ENCODE results near the gene XXYLT1.

The XXYLT1 gene

GRCh38 chr3:195151402-195151801 is 119.6 kb downstream of the XXYLT1 start:
- DNase-seq (ENCODE audit: low read depth): no peak

GRCh38 chr3:195150181-195151118 is 120.5 kb downstream of the XXYLT1 start:
- no peak for DNase-seq (ENCODE audit: low read depth)

DNA sequence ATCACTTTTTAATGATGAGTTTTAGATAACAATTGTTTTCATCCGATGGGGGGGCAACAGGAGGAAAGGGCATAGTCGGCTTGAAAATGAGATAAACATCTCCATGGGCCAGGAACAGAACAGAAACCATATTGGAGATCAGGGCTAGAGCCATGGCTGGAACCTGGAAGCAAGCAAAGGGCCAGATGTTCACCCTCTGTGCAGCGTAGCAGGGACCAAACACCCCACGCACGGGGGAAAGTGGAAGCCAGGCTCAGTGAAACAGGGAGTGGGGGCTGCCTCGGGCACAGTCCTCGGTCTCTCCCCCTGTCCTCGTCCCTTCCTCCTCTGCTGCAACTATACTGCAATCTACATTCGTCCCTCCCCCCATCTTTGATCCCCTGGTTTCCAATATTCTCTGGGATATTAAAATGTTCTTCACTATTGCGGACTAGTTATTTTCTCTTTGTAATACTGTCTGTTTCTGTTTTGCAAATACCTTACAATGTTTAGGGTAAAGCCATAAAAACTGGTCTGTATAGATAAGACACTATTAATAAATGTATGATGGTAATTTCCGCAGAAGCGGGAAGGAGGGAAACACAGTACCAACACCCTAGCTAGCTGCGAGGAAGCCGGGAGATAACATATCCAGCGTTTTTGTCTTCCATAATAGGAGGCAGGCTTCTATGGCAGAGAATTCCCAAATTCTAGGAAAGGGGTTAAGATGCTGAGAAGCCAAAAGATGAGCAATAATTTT is 121.5 kb downstream of the XXYLT1 start:
- DNase-seq (ENCODE audit: low read depth): no peak

DNA sequence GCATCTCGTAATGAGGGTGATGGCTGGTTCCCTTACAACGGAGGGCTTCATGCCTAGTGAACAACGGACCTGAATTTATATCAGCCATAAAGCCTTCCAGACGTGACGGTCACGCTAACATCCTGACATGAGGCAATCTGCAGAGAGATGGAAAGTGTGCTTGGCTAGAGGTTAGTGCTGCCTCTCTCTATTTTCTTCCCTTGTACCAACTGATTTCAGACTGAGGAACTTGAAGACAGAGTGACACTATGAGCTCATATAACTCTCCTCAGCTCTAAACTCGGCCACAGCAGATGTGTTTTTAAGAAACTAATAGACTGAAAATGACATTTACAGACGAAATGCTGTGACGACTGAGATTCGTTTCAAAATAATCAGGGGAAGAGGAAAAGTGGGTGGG is 122.4 kb downstream of the XXYLT1 start:
- DNase-seq (ENCODE audit: low read depth): no peak

- DNase-seq (ENCODE audit: low read depth): no peak
These were observed 123.3 kb downstream of the XXYLT1 start for GRCh38 chr3:195147649-195148080.

DNA sequence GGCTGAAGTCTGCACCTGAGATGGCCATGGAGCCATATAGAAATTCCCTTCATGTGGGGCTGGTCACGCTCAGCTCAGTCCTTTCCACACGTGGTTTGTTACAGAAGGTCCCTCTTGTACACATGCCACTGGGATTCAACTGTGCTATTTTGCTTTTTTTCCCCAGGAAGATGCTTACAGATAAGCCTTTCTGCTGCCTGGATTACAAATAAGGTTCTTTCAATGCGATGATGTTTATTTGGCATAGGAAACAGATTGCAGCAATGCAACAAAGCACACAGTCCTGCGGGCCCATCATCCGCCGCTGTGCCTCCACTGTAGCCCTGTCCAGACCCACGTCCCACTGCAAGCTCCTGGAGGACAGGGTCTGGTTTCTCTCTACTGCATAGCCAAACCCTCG is 124.8 kb downstream of the XXYLT1 start:
- no peak for DNase-seq (ENCODE audit: low read depth)

DNA sequence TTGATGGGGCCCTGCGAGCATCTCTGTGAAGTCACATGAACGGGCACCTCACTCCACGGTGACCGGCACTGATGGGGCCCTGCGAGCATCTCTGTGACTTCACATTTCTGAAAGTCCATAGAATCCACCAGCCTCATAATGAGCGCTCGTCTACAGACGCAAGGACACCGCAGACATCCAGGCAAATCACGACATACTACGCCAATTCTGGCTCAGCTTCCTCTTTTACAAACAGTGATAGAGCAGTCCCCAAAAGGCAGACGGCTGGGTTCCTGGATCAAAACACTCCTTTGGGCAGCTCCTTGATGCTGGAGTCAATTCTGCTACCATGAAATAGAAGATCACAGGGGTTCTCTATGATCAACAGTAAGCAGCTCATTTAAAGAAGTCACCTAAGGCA is 125.4 kb downstream of the XXYLT1 start:
- no peak for DNase-seq (ENCODE audit: low read depth)

GRCh38 chr3:195143221-195143620 is 127.7 kb downstream of the XXYLT1 start:
- no peak for DNase-seq (ENCODE audit: low read depth)

- no peak for DNase-seq (ENCODE audit: low read depth)
These were observed 128.4 kb downstream of the XXYLT1 start for GRCh38 chr3:195142519-195142918.

GRCh38 chr3:195140816-195141793 is 129.9 kb downstream of the XXYLT1 start:
- DNase-seq (ENCODE audit: low read depth): no peak

- no peak for DNase-seq (ENCODE audit: low read depth)
These were observed 130.5 kb downstream of the XXYLT1 start for GRCh38 chr3:195140410-195140809.

DNA sequence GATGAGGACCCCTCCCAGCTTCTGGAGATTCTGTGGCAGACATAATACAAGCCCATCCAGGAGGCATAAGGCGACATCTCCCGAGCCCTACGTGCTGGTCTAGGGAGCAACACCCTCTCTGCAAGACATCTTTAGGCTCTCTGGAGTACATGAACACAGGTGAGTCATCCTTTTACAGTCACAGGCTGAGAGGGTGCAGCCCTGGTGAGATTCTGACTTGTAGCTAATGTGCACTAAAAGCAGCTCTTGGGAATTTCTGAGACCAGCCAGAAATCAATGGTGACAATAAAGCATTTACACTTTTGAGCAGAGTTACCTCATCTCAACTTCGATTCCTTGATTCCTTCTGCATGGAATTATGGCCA is 131.1 kb downstream of the XXYLT1 start:
- DNase-seq (ENCODE audit: low read depth): no peak

GRCh38 chr3:195139091-195139875 is 131.7 kb downstream of the XXYLT1 start:
- DNase-seq (ENCODE audit: low read depth): no peak

- no peak for DNase-seq (ENCODE audit: low read depth)
These were observed 133.0 kb downstream of the XXYLT1 start for GRCh38 chr3:195137638-195138588.

DNA sequence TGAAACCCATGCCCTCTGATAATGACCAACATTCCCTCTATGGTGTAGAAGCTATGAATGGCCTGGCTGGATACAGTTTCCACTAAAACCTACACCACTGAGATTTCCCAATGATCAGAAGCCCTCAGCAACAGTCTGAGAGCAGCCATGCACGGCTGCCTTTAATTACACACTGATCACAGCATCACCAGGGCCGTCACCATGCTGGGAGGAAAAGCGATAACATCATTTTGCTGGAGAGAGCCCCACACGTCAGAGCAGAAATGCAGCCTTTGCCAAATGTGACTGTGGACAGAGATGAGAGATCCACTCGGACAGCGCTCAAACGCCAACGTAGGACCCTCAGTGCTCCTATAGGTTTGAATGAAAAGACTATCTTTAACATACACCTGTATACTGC is 135.0 kb downstream of the XXYLT1 start:
- no peak for DNase-seq (ENCODE audit: low read depth)

DNA sequence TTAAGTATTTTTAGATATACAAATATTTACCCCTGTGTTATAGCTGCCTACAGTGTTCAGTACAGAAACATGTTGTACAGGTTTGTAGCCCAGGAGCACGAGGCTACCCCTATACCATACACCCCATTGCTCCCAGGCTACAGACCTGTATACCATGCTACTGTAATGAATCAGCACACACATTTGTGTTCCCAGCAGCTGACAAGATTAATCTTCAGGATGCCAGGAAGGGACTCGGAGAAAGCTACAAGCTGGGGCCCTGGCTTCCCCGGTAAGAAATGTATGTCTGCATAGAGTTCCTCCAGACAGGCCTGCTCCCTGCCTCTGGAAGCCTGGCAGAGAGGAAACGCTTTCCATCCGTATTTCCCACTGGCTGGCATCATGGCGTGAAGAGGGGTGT is 136.5 kb downstream of the XXYLT1 start:
- DNase-seq (ENCODE audit: low read depth): no peak

GRCh38 chr3:195133462-195133861 is 137.5 kb downstream of the XXYLT1 start:
- no peak for DNase-seq (ENCODE audit: low read depth)

GRCh38 chr3:195133013-195133412 is 137.9 kb downstream of the XXYLT1 start:
- no peak for DNase-seq (ENCODE audit: low read depth)

- no peak for DNase-seq (ENCODE audit: low read depth)
These were observed 139.8 kb downstream of the XXYLT1 start for GRCh38 chr3:195131176-195131575.
